OCI-LY3 (cell line): ENCODE data around the gene SHLD1.

ENCODE experiments used
- EZH2phosphoT487 ChIP-seq: fragments of 200-600 bp; shearing (Covaris generic); IDR thresholded peaks from 2 replicates; pipeline ENCODE4 v1.6.1; 2018; ENCODE audit warnings: antibody characterized with exemption, mixed run types, low read depth
- TF ChIP-seq, protein P1 (sequence below): fragments of 200-600, 300-600 bp; sonication (generic); IDR thresholded peaks from 2 replicates; pipeline ENCODE4 v1.5.1; 2014; ENCODE audit warnings: antibody characterized with exemption, low read length, low read depth

GRCh38 chr20:5821627-5822215 is 71.5 kb downstream of the SHLD1 start:
- TF ChIP-seq, protein P1, sequence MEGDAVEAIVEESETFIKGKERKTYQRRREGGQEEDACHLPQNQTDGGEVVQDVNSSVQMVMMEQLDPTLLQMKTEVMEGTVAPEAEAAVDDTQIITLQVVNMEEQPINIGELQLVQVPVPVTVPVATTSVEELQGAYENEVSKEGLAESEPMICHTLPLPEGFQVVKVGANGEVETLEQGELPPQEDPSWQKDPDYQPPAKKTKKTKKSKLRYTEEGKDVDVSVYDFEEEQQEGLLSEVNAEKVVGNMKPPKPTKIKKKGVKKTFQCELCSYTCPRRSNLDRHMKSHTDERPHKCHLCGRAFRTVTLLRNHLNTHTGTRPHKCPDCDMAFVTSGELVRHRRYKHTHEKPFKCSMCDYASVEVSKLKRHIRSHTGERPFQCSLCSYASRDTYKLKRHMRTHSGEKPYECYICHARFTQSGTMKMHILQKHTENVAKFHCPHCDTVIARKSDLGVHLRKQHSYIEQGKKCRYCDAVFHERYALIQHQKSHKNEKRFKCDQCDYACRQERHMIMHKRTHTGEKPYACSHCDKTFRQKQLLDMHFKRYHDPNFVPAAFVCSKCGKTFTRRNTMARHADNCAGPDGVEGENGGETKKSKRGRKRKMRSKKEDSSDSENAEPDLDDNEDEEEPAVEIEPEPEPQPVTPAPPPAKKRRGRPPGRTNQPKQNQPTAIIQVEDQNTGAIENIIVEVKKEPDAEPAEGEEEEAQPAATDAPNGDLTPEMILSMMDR: no peak
- TF ChIP-seq EZH2phosphoT487: no peak
